ENCODE measurements around the gene MZT1.

GRCh38 chr13:72662548-72662947, 64.9 kb downstream of the MZT1 start:
- TF ChIP-seq, protein P1, sequence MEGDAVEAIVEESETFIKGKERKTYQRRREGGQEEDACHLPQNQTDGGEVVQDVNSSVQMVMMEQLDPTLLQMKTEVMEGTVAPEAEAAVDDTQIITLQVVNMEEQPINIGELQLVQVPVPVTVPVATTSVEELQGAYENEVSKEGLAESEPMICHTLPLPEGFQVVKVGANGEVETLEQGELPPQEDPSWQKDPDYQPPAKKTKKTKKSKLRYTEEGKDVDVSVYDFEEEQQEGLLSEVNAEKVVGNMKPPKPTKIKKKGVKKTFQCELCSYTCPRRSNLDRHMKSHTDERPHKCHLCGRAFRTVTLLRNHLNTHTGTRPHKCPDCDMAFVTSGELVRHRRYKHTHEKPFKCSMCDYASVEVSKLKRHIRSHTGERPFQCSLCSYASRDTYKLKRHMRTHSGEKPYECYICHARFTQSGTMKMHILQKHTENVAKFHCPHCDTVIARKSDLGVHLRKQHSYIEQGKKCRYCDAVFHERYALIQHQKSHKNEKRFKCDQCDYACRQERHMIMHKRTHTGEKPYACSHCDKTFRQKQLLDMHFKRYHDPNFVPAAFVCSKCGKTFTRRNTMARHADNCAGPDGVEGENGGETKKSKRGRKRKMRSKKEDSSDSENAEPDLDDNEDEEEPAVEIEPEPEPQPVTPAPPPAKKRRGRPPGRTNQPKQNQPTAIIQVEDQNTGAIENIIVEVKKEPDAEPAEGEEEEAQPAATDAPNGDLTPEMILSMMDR (conservative IDR thresholded peaks at IDR 0.05 in 1 of 2, IDR thresholded peaks at IDR 0.05 in 1 of 2; ENCODE audit: extremely low read depth in 1 of 2, insufficient read depth in 1 of 2, low read depth in 1 of 2, low read length in 2 of 2) = no peak
- TF ChIP-seq EZH2 (IDR thresholded peaks at IDR 0.05; ENCODE audit: borderline replicate concordance, low read length) = no peak

All from mammary epithelial cell (primary cell).